Hippocampal formation (tissue), 2 donors: ENCODE measurements around the gene TBC1D28.
"Not testable (repeated sequence)": the region's sequence is repeated elsewhere in the genome, so short reads cannot be mapped to it uniquely, and the experiment has no call there.

Experiments used
- DNase-seq, 2 donors: peaks; one replicate each; lab custom pipeline; 2025; lab: John Stamatoyannopoulos, UW

TBC1D28 gene

DNA sequence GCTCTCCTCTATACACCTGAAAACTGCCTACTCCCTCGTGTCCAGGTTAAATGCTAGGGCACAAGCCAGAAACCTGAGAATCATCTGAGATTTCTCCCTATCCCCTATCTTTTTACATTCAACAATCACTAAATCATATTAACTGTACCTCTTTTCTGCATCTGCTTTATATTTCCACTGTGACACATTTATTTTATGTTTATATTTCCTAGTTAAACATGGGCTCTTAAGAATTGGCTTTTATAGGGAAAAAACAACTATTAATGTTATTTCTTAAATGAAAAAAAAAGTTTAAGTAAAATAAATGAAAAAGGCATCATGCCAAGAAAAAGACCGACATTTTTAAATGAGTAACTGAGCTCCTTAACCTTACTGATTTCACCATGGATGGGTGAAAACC, 26.6 kb downstream of the TBC1D28 start:
- DNase-seq: not testable (repeated sequence)

GRCh38 chr17:18613016-18613415, 31.2 kb downstream of the TBC1D28 start:
- not testable (repeated sequence) for DNase-seq

DNA sequence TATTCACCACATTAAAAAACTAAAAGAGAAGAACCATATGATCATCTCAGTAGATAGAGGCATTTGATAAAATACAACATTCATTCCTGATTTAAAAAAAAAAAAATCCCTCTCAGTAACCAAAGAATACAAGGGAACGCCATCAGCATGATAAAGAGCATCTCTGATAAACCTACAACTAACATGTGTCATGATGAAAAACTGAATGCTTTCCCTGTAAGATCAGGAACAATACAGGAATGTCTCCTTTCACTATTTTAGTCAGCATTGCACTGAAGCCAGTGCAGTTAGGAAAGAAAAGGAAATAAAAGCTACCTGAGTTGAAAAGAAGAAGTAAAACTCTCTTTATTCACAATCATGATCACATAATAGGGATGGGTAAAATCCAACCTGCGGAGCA, 51.1 kb downstream of the TBC1D28 start:
- DNase-seq: not testable (repeated sequence)
